GM15510 (cell line): ENCODE measurements around the gene UBE2N.

Source experiments
- POLR2A ChIP-seq: IDR thresholded peaks from 3 replicates; pipeline ENCODE4 v1.6.1; 2011; ENCODE audit warnings: borderline replicate concordance; ENCODE audit not compliant: insufficient read length; ENCODE audit errors: extremely low read depth

UBE2N gene

DNA sequence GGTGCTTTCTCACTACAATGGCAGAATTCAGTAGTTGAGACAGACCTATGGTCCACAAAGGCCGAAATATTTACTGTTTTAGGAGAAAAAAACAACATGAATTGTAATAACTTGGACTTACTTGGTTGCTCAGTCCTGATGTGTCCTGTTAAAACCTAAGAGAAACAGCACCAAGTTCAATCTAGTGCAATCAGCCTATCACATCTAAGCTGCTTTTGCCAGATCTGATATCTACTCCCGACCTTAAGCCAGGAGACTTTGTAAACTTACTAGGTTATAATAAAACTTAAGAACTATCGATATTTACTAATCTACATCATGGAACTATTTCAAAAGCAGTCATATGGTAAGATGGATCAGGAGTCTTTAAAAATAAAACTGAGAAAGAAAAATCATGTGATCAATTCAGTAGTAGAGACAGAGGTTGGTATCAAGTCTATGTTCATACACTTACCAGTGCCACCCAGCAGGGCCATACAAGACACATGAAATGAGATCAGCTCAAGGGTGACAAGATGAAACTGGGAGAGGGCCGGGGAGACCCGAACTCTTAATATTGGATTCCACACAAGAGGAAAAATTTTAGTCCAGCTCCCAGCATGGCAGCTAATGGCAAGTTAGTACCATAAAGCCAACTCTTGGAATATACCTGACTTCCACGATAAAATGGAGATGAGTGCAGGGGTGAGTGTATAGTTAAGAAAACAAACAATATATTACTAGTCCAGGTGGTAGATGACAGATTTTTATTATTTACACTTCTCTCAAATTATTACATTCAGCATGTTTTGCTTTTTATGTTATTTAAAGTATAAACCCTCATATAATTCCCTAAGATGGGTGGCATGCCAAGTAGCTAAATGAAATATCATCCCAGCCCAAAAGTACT is 36.5 kb downstream of the UBE2N start:
- no peak for TF ChIP-seq POLR2A

DNA sequence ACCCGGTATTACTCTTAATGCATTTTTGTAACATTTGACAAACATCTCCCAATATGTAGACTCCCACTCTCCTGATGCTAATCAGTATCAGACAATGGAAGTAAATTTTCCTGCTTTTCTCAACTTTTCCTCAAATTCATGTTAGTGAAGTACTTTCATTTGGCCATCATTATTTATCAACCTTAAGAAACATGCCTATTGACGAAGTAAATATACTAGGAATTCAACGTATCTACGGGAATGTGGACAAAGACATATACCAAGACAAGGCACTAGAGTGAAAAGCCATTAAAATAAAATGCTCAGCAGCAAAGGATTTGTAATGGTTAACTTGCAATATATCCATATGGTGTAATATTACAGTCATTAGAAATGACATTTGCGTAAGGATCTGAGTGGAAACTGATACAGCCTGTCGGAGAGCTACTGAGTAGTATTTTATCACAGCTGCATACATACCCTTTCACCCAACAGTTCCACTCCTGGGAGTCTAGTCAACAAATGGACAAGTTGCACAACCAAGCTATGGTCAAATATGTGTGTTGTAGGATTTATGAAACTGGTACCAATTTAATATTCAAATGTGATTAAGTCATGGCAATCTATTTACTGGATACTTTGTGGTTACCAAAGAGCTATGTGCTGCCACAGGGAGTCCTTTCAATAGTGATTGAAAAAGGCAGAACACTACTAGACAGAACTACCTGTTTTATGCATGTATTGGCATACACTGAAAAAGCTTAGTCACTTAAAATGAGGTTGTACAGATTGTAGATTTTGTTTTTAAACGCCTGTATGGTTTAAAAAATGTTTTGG is 37.6 kb downstream of the UBE2N start:
- TF ChIP-seq POLR2A, result peak; percentile 18

DNA sequence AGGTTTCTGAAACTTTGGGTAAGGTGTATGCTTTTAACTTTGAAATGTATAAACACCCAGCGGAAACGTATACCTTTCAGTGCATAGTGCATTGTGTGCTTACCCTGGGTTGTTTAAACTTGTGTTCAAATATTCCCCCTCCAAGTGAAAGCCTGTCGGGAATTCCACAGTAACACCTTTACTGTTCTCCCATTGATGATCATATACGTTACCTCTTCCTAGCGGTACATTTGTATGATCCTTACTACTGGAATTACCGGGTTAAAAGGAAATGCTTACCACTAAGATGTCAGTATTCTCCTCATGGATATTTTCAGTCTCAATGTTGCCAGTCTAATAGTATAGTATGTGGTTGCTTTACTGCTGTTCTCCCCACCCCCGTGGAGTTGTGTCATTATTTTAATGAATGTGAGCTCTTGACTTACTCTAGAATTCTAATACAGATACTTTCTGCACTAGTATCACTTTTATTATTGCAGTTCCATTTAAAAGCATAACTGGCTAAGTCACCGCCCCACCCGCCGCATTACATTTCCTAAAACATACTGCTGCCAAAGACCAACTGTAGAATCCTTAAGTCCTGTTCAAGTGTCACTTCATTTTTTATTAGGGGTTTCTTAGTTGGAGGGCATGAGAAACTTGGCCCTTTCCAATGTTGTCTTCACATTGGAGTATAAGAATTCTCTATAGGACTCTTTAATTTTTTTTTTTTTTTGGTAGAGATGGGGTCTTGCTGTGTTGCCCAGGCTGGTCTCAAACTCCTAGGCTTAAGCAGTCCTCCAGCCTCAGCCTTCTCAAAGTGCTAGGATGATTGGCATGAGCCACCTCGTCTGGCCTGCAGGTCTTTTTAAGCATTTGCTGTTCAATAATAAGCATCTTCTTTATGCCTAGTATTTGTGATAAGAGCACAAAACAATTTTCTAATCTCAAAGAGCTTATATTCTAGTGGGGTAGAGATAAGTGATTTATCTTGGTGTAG is 39.1 kb downstream of the UBE2N start:
- TF ChIP-seq POLR2A, result no peak

DNA sequence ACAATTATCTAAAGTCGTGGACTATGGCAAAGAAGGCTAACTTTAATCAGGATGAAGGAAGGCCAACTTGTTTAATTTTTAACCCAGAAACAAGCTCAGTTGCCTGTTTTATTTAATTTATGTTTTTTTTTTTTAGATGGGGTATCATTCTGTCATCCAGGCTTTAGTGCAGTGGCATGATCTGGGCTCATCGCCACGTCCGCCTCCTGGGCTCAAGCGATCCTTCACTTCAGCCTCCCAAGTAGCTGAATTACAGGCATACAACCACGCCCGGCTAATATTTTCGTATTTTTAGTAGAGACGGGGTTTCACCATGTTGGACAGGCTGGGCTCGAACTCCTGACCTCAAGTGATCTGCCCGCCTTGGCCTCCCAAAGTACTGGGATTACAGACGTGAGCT is 44.3 kb downstream of the UBE2N start:
- TF ChIP-seq POLR2A, result no peak

DNA sequence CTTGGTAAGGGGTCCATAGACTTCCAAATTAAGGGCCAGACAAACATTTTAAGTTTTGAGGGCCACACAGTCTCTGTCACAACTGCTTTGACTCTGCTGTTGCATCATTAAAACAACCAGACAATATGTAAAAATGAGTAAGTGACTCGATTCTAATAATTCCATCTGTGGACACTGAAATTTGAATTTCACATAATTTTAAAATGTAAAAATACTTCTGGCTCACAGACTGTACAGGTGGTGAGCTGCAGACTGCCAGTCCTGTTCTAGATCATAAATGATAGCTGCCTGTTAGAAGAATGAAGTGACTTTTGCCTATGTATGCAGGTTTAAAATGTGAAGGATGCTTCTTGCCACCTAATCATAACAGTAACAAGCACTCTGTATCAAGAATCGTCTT is 48.3 kb downstream of the UBE2N start:
- TF ChIP-seq POLR2A, result no peak

DNA sequence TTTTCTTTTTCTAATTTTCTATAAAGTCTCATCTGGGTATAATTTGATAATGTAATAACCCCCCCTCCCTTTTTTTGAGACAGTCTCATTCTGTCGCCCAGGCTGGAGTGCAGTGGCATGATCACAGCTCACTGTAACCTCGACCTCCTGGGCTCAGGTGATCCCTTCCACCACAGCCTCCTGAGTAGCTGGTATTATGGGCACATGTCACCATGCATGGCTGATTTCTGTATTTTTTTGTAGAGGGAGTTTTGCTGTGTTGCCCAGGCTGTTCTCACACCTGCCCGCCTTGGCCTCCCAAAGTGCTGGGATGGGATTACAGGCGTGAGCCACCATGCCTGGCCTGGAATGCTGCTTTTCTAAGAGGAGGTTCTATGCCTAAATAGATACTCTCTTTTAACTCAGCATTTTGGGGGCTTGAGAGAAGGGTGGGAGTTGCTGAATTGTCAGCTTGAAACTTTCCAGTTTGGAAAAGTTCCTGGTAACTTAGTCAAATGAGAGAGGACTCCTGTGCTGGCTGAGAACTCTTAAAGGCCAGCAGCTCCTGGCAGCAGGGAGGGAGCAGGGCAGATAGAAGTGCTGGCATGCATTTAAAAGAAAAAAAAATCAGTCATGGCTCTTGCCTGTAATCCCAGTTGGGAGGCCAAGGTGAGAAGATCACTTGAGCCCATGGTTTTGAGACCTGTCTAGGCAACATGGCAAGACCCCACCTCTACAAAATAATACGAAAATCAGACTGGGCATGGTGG is 51.0 kb downstream of the UBE2N start:
- no peak for TF ChIP-seq POLR2A

DNA sequence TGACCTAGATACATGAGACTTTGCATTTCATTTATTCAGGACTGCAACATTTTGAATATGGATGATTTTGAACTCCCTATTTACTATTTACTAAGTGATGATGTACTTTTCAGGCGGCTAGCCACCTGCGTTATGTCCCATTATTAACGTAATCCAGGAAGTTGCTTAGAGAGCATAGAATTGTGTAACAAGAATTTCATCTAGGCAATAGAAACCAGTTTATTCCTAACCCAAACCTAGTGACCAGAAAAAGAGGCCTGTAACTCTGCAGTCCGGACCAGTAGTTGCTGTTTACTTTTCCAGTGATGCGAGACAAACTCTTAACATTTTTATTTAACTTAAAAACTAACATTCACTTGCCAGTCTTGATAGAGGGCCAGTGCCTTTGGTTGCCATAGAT is 51.7 kb downstream of the UBE2N start:
- TF ChIP-seq POLR2A, result no peak

DNA sequence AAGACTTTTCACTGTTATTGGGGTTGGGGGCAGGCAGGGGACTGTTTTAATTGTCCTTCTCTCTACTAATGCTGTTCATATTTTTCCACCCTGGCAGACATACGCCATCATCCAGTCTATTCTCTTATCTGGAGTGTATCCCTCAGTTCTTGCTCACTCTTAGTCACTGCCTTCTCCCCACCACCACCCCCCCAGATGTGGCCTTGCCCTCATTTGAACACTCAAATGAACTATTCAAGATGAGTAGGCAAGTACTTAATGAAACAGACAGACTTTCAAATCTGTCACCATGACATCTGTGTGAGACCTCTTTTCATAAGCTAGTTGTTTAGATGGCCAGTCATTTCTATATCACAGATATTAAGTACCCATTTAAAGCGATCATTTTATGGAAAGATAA is 54.0 kb downstream of the UBE2N start:
- TF ChIP-seq POLR2A, result no peak

DNA sequence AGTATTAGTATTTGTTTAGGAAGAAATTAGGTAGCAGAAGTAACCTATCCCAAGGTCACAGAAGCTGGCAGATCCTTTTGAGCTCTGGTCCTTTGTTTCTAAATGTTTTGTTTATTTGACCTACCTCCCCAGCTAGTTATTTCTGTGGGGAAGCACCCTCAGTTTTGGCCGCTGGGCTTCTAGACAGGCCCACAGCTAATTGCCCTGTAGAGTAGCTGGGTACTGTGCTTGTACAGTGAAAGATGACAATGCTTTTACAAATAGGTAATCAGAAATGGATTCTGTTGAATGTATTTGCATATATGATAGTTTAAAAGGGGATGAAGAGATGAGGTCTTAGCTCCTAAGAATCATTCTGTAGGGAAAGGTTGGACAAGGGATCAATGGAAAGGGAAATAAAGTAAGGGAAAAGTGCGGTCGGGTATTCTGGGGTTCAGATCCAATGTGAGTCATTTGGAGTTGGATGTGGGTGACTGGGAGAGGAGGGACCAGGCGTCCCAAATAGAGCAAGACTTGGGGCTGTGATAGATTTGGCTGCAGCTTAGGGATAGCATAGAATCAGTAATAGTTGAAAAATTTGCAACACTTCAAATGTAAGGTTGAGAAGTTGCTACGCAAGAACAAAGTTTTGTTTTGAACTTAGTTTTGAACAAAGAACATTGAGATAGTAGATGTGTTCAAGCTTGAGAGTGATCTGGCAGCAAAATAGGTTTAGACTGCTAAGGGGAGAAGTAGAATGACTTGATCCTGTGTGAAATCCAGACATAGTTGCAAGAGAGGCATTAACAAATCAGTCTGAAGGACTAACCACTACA is 60.4 kb downstream of the UBE2N start:
- no peak for TF ChIP-seq POLR2A

DNA sequence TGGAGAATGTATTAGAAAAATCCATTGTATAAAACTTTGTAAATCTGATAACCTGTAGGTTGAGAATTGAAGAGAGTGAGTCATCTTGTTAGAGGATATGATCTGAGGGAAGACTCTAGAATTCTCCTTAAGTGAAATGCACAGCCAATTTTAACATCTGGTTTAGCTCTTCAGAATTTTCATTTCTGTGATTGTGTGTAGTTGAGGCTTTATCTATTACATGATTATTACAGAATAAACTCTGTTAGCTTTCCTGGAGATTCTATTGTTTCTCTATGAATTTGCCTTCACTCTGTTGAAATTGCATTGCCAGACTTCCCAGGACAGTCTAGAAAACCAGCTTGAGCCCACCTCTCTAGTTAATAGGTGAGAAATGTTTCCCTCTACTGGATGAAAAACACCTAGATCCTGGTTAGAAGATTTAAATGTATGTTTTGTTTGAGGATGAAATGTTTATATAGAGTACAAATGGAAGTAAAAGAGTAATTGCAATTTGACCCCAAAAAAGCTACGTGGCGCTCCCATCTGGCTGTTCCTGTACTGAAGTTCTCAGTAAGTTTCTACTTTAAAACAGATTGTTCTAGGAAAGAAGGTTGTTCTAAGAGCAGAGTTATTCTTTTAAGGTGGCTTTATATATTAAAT is 61.1 kb downstream of the UBE2N start:
- TF ChIP-seq POLR2A, result no peak

DNA sequence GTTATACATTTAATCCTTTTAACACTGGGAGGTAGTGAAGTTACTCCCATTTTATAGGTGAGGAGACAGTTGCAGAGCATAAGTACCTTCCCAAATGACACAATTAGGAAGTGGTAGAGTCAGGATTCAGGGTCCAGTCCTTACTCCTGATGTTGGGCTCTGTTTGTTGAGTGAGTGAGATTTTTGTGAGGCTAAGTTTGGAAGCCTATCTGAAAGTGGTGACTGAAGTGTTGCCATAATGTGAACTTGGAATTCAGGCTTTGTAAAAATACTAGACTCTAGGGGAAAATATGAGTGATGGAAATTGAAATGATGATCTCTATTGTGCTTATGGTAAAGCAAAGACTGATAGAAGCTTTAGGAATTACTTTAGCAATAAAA is 61.8 kb downstream of the UBE2N start:
- TF ChIP-seq POLR2A, result no peak

DNA sequence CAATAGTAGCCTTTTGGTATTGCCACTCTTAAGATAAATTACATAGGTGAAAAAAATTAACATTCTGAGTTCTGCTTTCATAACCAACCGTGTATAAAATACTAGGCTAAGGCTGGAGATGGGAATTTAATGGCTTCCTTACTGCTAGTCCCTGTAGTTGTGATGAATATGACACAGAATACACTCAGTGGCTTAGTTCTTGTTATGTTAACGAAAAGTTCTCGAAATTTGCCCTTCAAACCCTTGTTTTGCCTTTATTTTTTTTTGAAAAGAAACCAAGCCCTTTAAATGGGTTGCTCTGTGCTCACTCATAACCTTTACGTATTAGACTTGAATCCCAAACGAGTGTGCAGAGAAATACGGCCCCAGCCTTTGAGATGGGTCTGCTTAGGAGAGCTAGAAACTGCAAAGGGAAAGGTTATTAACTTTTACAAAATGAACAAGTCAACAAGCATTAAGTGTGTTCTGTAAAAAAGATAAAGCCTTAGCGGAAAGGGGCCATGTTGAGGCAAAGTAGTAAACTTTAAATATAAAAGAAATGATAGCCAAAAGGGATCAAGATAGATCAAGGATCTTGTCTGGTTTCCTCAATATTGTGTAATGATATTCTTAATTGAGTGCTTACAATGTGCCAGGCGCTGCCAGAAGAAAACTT is 62.3 kb downstream of the UBE2N start:
- no peak for TF ChIP-seq POLR2A
